Smooth muscle cell (in vitro differentiated cells): ENCODE results near the gene AOPEP. TPM values are rescaled to one million over a fixed set of nuclear protein-coding genes. Genes with fewer than 3 reads are reported as not detected.
"Not testable (repeated sequence)": the region's sequence is repeated elsewhere in the genome, so short reads cannot be mapped to it uniquely, and the experiment has no call there.

Experiments used
- DNase-seq: peaks from one replicate; lab custom pipeline; 2025; ENCODE audit not compliant: unreplicated experiment; lab: John Stamatoyannopoulos, UW
- H2AFZ ChIP-seq: fragments of 200-600 bp; sonication (generic); 2 replicates; pipeline ENCODE4 v1.6.0; 2016; ENCODE audit warnings: antibody characterized with exemption, low read depth, mild to moderate bottlenecking
- H3F3A ChIP-seq: fragments of 200-600 bp; sonication (generic); 2 replicates; pipeline ENCODE4 v1.6.0; 2017; ENCODE audit warnings: antibody characterized with exemption, low read depth
- H3K27ac ChIP-seq: fragments of 200-600 bp; sonication (generic); 2 replicates; pipeline ENCODE4 v1.5.1; 2016; ENCODE audit warnings: low read depth, mild to moderate bottlenecking
- H3K27me3 ChIP-seq: fragments of 200-600 bp; sonication (generic); 2 replicates; pipeline ENCODE4 v1.6.1; 2016; ENCODE audit warnings: low read depth, mild to moderate bottlenecking
- H3K36me3 ChIP-seq: fragments of 200-600 bp; sonication (generic); 2 replicates; pipeline ENCODE4 v1.5.1; 2016; ENCODE audit warnings: low read depth
- H3K4me1 ChIP-seq: fragments of 200-600 bp; sonication (generic); 2 replicates; pipeline ENCODE4 v1.5.1; 2016; ENCODE audit warnings: low read depth
- H3K4me2 ChIP-seq: fragments of 200-600 bp; sonication (generic); 2 replicates; pipeline ENCODE4 v1.6.0; 2016; ENCODE audit warnings: mild to moderate bottlenecking
- H3K4me3 ChIP-seq: fragments of 200-600 bp; sonication (generic); 2 replicates; pipeline ENCODE4 v1.5.1; 2016; ENCODE audit warnings: mild to moderate bottlenecking
- H3K79me2 ChIP-seq: fragments of 200-600 bp; sonication (generic); 2 replicates; pipeline ENCODE4 v1.6.0; 2016; ENCODE audit warnings: low read depth, mild to moderate bottlenecking
- H3K9ac ChIP-seq: fragments of 200-600 bp; sonication (generic); 2 replicates; pipeline ENCODE4 v1.6.0; 2016; ENCODE audit warnings: low read depth
- H3K9me3 ChIP-seq: fragments of 200-600 bp; sonication (generic); replicated peaks from 2 replicates; pipeline ENCODE4 v1.5.1; 2016; ENCODE audit warnings: low read depth
- H4K20me1 ChIP-seq: fragments of 200-600 bp; sonication (generic); 2 replicates; pipeline ENCODE4 v1.6.0; 2016; ENCODE audit warnings: low read depth
- CTCF ChIP-seq: fragments of 200-600 bp; sonication (generic); IDR thresholded peaks from 2 replicates; pipeline ENCODE4 v1.5.1; 2017; ENCODE audit warnings: borderline replicate concordance, mild to moderate bottlenecking, antibody characterized with exemption; ENCODE audit not compliant: insufficient read depth, poor library complexity, severe bottlenecking
- WGBS: methylation state at CpG from one replicate; pipeline ENCODE4 v1.1.7; 2016; ENCODE audit warnings: low lambda C conversion rate; 5-methylcytosine and 5-hydroxymethylcytosine counted together
- polyA plus RNA-seq: library from polyadenylated mRNA; unstranded; fragments of >200 nt; fragmentation: Nextera tagmentation; extraction: Ambion mirVana; gene quantifications from 2 replicates; pipeline ENCODE4 v1.2.1, GENCODE V29; 2016
- total RNA-seq: library from RNA; depleted of rRNA; stranded (reverse); fragments of >200 nt; gene quantifications from 2 replicates; pipeline ENCODE4 v1.2.3, GENCODE V29; 2014

The AOPEP gene
- total and polyA plus RNA-seq, 2 experiments from 2014 or later: 52.7 to 94.9 TPM

- peaks cover 43% of the 10 kb centered on the region for H3K4me1 ChIP-seq
- peaks cover 67% of the 10 kb centered on the region for H3F3A ChIP-seq
- peaks cover 3% of the 10 kb centered on the region for H3K79me2 ChIP-seq
- no peaks in the 10 kb centered on the region for H4K20me1 ChIP-seq
- H3K36me3 ChIP-seq: no peaks in the 10 kb centered on the region
- WGBS: 34% methylated on average over 3 of the region's 3 CpGs
- H3K4me3 ChIP-seq: no peak overlapping the region
- peak overlapping the region; percentile 99 for H3K27ac ChIP-seq
- no peak for TF ChIP-seq CTCF
- peak overlapping the region; percentile 43 for H3K9ac ChIP-seq
- no peak overlapping the region for H2AFZ ChIP-seq
- peak overlapping the region; percentile 80 for H3K4me2 ChIP-seq
- no peaks in the 10 kb centered on the region for H3K27me3 ChIP-seq
- H3K9me3 ChIP-seq: no peaks in the 10 kb centered on the region
- no peak for DNase-seq
These were observed 146.5 kb downstream of the AOPEP start for GRCh38 chr9:94872891-94873511.

GRCh38 chr9:94874316-94874715 is 147.8 kb downstream of the AOPEP start:
- Histone ChIP-seq H3K4me1 (peaks cover 37% of the 10 kb centered on the region), H3K9me3 (no peaks in the 10 kb centered on the region), H3K4me3 (peak overlapping the region; percentile 18), H2AFZ (no peak overlapping the region), H3F3A (peaks cover 56% of the 10 kb centered on the region), H3K36me3 (no peaks in the 10 kb centered on the region), H3K27me3 (no peaks in the 10 kb centered on the region), H3K9ac (peak overlapping the region; percentile 43), H3K79me2 (peaks cover 3% of the 10 kb centered on the region), H3K27ac (peak overlapping the region; percentile 99), H4K20me1 (no peaks in the 10 kb centered on the region), H3K4me2 (peak overlapping the region; percentile 80)
- WGBS: 18% methylated on average over 3 of the region's 3 CpGs
- no peak for DNase-seq
- TF ChIP-seq CTCF: no peak

- TF ChIP-seq CTCF: no peak
- 93% methylated on average over 5 of the region's 5 CpGs for WGBS
These were observed 149.0 kb downstream of the AOPEP start for GRCh38 chr9:94875300-94876020.

GRCh38 chr9:94878804-94879203 is 152.3 kb downstream of the AOPEP start:
- Histone ChIP-seq H3F3A (peaks cover 38% of the 10 kb centered on the region), H3K79me2 (peaks cover 23% of the 10 kb centered on the region), H3K4me1 (peaks cover 35% of the 10 kb centered on the region), H3K4me2 (peak overlapping the region; percentile 54), H3K27ac (peak overlapping the region; percentile 84)
- not testable (repeated sequence) for DNase-seq, H4K20me1 ChIP-seq, H3K4me3 ChIP-seq, H2AFZ ChIP-seq, H3K9ac ChIP-seq, H3K9me3 ChIP-seq, H3K27me3 ChIP-seq, H3K36me3 ChIP-seq
- 8% methylated on average over 3 of the region's 3 CpGs for WGBS

More at GRCh38 chr9:94875300-94876020, 149.0 kb downstream of the AOPEP start:
- peaks cover 47% of the 10 kb centered on the region for H3F3A ChIP-seq
- H3K36me3 ChIP-seq: no peaks in the 10 kb centered on the region
- H3K4me3 ChIP-seq: no peak overlapping the region
- H2AFZ ChIP-seq: no peak overlapping the region
- H3K4me1 ChIP-seq: peaks cover 28% of the 10 kb centered on the region
- H3K27ac ChIP-seq: peak overlapping the region; percentile 99
- H3K4me2 ChIP-seq: peak overlapping the region; percentile 80
- H4K20me1 ChIP-seq: no peaks in the 10 kb centered on the region
- peaks cover 3% of the 10 kb centered on the region for H3K79me2 ChIP-seq
- H3K9ac ChIP-seq: no peak overlapping the region
- H3K27me3 ChIP-seq: no peaks in the 10 kb centered on the region
- no peaks in the 10 kb centered on the region for H3K9me3 ChIP-seq
- no peak for DNase-seq
